NCI-H2107 treated with DMSO at 0.1 percent for 48 hours (cell line): ENCODE results near the gene PTPN13.
A peak's percentile ranks its signal among the peaks of the same experiment; 100 is the strongest.

ENCODE experiments used
- DNase-seq: peaks from one replicate; lab custom pipeline; 2025; ENCODE audit not compliant: unreplicated experiment; lab: John Stamatoyannopoulos, UW

The PTPN13 gene

DNA sequence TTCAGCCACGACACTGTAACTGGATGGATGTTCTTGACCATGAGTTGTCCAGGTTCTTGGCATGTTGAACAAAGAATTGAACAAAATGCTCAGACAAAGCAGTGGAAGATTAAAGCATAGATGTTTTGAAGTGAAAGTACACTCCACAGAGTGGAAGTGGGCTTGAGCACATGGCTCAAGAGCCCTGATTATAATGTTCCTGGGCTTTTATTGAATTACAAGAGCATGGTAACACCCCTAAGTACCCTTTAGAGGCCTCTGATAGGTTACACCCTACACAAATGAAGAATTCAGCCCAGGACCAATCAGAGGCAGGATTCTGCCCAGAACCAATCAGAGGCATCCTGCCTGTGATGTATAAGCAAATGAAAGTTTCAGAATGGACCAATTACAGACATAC, 221.5 kb downstream of the PTPN13 start:
- no peak for DNase-seq

DNA sequence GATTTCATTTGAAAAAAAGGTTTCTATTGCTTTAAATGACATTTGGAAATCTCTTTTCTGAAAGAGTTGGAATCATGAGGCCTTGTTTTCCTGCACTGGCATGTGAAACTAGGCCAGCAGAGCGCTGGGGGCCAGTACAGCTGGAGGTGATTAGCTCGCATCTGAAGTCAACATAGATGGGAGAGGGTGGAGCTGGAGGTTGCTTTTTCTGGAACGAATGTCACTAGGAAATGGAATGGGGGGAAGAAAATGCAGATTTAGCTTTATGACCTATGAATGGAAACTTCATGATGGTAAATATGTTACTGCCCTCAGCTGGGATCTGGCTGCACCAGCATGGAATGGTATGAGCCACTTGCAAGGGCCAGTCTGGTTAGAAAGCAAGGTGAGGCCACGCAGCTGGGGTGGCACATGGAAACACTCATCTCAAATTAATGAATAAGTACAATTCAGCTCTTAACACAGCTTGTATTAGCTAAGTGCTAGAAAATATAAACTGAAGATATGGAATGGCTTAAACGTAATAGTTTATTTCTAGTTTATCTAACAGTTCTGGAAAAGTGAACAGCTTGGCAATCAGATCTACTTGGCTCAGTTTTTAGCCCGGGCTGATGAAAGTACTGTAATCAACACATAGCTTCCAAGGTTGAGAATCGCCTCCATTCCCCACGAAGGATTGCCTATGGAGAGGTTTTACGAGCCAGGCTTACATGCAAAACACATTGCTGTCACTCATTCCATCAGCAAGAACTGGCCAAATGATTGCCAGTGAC, 222.6 kb downstream of the PTPN13 start:
- DNase-seq: no peak

DNA sequence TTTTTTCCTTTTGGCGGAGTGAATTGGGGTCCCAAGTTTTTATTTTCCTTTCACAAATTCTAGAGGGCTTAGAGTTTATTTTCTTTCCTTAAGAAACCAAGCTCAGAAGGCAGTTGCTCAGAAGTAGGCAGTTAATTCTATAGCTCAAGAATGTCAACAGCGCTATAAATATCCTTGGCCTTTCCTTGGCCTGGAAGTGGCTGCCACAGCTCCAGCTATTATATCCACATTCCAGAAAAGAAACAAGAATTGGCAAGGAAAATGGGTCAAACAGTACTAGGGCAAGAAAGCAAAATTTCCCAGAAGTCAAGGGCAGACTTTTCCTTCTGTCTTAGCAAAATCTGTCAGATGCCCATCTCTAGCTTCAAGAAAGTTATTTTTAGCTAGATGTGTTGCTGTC, 224.1 kb downstream of the PTPN13 start:
- no peak for DNase-seq

DNA sequence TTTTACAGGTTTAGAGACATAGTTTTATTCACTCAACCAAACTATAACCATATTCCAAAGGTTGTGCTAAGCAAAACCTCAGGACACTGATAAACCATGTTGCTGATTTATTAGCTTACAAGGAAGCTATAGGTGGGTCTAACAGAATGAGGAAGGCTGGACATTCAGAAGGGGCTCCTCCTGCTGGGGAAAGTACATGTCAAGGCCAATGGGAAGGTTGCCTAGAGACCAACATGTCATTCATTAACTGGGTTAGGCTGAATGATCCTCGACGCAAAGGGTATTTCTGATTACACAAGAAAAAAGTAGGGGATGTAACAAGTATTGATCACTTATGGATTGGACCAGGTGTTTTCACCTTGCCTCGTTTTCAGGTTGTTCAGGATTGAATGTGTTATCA, 224.7 kb downstream of the PTPN13 start:
- no peak for DNase-seq

DNA sequence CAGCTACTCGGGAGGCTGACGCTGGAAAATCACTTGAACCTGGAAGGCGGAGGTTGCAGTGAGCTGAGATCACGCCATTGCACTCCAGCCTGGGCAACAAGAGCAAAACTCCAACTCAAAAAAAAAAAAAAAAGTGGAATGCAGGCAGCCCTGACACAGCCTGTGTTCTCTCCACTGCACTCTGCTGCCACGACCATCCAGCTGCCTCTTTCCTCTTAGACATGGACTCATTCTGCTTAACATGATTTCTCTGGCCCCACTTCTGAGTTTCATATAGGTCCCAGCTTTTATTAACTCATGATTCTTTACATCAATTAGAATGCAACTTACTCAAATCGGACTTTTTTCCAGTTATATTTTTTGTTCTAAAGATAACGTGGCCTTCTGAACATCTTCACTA, 225.4 kb downstream of the PTPN13 start:
- no peak for DNase-seq

DNA sequence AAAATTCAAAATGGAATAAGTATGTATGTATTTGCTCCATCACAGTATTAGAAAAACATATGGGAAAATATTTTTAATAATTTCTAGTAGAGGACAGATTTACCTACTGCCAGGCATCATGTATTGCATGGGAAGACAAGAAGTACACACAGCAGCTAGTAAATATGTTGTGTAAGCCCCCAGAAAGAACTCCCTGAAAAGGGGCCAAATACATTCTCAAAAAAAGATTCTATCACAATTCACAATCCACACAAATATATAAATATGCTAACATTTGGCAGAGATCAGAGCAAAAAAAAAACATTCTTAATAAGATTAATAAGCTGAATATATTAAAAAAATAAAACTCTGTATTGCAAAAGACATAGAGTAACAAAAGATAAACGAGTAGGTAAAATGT, 227.0 kb downstream of the PTPN13 start:
- no peak for DNase-seq

DNA sequence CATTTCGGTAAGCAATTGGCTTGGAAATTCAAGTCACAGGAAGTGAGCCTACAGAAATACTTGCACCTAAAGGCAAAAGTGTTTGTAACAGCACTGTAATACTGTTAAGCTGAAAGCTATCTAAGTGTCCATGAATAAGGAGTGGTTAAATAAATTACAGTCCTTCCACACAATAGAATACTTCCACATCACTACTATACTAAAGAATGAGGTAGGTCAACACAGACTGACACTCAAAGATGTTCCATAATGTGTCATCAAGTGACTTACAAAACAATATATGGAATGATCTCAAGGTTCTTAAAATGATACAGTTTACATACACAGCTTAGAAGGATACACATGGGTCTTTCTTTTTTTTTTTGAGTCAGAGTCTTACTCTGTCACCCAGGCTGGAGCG, 228.0 kb downstream of the PTPN13 start:
- no peak for DNase-seq

DNA sequence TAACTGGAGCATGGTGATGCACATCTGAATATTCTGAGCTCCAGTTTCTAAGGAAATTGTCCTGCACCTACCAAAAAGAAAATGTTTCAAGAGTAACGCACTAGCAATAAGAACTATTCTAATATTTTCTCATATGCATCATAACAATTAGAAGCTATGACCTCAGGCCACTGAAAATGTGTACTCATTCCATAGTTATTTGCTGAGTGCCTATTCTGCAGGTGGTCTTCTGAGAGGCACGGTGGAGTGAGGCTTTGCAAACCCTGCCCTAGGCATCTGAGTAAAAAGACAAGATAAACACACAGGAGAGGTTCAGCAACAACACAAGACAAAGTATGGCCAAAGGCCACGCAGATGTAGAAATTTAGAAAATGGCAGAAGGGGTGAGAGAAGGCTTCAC, 231.4 kb downstream of the PTPN13 start:
- no peak for DNase-seq

DNA sequence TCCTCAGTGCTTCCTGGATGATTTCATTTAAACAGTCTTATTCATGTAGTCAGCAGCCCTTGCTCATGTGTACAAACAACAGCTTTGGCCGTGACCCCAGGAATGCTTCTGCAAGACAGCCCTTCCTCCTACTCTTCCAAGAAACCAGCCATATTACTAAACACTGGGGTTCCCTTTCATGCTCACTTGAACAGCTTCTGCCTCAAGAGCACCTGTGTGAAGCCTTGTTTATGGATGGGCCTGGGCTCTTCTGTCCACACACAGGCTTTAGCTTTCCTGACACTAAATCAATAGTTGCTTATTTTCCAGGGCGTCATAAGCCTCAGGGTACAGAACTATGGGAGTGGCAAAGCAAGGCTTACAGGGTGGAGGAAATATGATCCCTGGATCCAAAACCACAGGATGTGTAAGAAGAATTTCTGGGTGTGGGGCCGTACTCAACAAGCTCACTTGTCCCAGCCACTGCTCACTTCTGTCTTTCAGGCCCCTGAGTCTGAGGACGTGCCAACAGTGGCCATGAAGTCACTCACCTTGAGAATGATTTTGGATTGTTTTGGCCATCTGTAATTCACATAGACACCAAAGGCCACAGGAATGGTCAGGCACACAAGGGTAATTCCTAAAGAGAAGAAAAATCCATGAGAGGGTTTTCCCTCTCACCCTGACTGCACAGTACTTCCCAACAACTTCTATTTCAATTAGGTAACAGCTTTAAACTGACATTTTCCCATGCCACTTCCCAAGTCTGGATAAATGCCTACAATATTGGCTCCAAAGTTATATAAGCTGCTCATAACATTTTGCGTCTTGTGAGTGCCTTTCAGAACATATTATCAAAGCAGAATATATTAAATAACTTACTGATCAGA, 237.4 kb downstream of the PTPN13 start:
- DNase-seq: peak; percentile 50

DNA sequence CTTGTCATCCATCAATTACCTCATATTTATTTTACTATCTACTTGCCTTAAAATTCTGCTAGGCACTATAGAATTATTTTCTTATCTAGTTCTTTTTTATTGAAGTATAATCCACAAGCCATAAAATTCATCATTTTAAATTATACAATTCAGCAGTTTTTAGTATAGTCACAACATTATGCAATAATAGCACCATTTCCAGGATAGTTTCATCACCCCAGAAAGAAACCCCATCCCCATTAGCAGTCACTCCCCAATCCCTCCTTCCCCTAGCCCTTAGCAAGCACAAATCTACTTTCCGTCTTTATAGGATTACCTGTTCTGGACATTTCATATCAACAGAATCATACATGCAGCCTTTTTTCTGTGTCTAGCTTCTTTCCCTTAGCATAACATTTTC, 239.5 kb downstream of the PTPN13 start:
- DNase-seq: no peak

DNA sequence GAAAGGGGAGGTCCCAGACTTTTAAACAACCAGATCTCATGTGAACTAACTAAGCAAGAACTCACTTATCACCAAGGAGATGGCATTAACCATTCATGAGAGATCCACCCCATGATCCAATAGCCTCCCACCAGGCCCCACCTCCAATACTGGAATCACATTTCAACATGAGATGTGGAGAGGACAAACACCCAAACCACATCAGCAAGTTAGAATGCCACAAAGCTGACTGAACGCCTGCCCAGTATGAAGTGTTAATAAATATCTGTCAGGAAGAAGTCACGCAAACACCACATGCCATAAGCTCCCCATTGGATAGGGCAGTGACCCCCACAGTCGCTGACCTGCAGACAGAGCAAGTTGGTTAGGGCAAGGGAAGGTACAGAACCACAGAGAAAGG, 240.8 kb downstream of the PTPN13 start:
- DNase-seq: peak; percentile 10

DNA sequence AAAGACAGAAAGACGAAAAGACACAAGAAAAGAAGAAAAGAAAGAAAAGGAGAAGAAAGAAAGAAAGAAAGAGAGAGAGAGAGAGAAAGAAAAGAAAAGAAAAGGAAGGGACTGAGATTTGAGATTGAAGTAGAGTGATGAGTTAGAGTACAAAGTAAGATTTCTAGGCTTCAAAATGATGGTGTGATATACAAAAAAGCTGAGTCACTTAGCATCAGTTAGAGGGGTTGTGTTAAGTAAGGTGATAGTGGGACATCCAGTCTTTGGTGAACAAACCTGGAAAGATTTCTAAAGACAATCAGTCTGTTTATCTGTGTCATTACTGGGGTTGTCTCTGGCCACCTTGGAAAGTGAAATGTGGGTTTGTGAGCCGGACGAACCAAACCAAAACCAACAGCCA, 241.6 kb downstream of the PTPN13 start:
- DNase-seq: no peak

DNA sequence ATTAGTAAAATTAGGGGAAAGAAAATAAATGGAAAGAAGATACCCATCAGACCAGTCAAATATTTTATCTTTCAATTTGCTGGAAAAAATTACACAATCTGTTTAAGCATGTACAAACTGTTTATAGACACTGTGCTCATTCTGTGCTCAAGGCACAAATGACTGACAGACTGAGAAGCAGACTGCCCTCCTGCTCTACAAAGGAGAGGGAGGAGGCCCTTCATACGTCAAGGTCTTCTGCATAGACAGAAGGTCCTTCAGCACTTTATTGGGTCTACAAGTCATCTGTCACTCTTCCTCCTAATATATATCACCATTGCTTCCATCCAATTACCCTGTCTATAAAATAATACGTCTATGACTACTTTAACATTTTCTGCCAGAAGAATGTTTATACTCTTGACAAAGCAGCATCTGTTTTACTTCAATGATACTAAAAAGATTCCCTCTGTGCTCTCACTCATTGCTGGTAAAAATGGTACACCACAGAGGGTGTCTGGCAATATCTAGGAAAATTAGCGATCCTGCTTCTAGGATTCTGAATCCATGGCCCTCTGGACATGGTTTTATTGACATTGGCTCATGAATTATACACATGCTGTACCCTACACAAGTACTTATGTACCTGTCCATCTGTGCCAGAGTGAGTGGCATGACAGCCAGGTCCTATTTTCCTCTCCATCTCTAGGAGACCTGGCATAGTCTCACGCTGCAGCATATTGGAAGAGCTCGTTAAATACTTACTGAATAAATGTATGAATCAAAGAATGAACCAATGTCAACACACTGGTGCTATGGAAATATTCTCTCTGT, 243.8 kb downstream of the PTPN13 start:
- DNase-seq: no peak

DNA sequence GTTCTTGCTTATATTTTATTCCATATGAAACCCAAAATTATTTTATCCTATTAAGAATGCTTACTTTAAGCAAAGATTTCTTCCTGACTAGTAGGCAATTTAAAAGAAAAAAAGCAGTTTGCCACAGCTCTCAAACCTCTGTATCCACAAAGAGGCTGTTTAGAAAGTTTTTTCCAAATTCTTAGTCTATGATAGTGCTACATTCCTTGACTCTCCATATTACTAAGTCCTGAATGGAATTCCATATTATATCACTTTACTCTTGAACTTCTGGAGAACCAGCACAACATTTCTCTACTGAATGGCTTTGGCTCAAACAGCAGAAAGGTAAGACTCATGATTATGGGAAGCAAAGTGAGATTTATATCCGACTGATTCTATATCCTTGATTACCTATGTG, 246.7 kb downstream of the PTPN13 start:
- no peak for DNase-seq

DNA sequence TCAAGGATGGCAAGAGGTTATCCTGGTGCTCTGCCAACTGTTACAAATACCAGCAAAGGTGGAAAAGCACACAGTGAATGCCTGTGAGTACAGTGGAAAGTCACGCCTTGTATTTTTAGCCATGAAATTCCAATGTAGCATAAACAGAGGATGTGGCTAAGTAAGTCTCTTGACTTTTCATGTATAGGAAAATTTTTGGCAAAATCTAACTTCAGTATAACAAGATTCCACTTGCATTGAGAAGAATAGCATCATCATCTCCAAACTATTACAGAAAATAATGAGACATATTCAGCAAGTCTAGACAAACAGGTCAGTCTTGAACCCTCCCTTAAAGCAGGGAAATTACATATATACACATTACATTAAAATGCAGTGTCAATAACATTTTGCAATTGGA, 247.2 kb downstream of the PTPN13 start:
- no peak for DNase-seq

DNA sequence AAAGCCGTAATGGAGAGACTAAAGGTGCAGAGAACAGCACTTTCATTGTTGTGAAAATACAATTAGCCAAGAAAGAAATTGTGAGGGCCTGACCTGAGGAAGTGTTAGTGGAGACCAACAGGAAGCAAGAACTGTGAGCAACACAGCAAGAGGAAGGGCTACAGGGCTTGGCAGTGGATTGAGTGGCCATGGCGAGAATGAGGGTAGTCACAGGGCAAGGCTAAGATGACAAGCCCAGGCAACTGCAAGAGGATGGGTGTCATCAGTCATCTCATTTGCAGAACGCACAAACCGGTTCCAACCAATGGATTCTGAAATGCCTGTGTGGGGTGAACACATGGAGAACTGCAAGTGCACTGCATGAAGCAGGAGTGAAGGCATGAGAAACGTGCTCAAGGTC, 251.5 kb downstream of the PTPN13 start:
- no peak for DNase-seq

DNA sequence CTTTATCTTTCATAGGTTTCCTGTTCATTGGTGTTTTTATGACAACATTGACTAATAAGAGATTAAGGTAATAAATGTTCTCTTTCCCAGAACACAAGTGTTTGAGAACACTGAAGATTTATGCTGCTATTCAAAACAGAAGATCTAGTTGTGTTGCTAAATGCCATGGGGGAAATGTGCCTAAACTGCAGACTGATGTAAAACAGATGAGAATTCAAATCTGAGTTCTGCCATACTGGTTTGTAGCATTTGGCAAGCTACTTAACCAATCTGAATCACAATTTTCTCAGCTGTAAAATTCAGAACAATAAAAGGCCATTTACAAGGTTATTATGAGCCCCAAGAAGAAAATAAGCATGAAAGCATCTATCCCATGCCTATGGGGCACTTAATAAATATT, 252.8 kb downstream of the PTPN13 start:
- DNase-seq: no peak

DNA sequence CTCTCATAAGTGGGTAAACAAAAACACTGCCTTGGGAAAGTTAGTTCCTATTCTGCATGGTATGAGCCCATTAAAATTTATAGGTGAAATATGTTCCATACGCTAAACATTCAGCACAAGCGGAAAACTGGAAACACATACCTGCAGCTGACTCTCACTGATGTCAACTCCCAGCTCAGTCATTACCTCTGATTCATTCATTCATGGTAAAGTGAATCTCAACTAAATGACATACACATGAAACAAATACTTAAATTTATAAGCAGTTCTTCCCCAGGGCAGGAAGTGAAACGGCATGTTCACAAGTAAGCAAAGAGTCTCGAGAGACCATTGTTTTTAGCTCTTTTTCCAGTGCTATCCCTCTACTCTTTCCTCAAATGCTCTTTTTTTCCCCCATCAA, 253.5 kb downstream of the PTPN13 start:
- DNase-seq: no peak

DNA sequence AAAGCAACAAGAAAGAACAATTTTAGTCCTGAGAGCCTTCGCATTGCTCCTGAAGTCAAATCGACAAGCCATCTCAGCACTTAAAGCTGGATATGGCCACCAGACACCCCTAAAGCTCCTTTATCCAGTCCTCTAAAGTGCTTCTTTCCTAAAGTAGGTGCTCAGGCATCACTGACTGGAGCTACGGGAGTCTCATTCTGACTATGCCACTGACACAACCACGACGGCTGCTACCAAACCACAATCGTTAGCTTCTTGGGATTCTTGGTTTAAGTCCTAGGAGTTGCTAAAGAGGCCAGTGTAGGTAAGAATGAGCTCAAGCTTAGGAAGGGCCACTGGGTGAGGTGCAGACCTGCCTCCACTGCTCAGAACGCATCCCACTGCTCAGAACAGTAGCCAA, 254.0 kb downstream of the PTPN13 start:
- no peak for DNase-seq

DNA sequence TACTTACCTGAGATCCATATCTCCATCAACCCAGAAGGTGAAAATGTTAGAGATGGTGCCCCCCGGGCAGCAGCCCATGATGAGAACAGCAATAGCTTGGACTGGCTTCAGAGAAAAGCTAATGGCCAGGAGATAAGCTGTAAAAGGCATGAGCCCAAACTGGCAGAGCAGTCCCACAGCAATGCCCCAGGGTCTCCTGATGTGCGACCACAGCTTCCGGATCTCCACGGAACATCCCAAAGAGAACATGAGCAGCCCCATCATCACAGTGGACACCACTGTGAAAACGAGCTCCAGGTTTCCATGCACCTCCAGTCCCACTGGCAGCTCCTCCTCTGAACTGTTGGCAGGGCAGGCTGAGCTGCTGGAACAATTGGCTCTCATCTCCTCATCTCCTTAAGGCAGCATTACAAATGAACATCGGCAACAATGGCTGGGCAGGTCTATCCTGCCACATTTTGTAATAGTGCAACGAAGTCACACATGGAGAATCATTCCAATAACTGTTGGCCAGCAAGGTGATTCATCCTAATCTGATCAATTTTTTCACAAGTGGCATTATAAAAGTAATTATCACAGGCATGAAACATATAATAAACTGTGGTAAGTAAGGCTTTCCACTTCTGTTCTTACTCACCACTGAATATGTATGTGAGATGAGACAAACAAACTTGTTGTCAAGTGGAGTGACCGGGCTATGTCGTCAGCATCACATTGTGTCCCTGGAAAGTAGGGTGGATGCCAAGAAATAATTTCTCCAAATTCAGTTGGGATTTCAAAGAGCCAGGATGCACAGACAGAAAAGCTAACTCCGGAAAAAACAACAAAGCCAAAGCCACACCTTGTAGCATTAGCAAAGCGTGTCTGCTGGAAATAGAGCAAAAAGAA, 254.9 kb downstream of the PTPN13 start, which contains the start of gene SLC10A6:
TSS of gene SLC10A6 (minus strand) at position 653 of the 888 bp plus-strand sequence. CDS start at position 384, 269 bp downstream.
- no peak for DNase-seq
